22Rv1 (cell line): ENCODE data around the gene SMAD6.

Experiments
- ZFX ChIP-seq: fragments of 450-650 bp; IDR thresholded peaks from 2 replicates; pipeline ENCODE4 v1.6.1; 2017; ENCODE audit warnings: antibody characterized with exemption, borderline replicate concordance
- TF ChIP-seq, protein P1 (sequence below): fragments of 450-650 bp; IDR thresholded peaks from 2 replicates; pipeline ENCODE4 v1.5.1; 2017; ENCODE audit warnings: mild to moderate bottlenecking

DNA sequence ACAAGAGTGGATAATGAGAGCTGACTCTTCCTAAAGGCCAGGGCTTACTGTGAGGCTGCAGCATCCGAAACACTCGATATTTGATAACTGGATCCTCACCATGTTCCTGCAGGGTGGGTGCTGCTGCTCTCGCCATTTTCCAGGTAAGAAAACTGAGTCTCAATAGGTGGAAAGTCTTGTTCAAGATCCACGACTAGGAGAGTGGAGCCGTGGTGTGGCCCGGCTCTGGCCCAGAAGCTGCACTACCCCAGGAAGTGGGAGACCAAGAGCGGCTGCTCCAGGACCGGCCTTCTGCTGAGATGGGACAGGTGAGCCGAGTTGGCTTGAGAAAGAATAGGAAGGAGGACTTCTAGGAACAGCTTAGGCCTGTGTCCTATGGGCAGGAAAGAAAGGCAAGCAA, 121.6 kb downstream of the SMAD6 start:
- TF ChIP-seq, protein P1, sequence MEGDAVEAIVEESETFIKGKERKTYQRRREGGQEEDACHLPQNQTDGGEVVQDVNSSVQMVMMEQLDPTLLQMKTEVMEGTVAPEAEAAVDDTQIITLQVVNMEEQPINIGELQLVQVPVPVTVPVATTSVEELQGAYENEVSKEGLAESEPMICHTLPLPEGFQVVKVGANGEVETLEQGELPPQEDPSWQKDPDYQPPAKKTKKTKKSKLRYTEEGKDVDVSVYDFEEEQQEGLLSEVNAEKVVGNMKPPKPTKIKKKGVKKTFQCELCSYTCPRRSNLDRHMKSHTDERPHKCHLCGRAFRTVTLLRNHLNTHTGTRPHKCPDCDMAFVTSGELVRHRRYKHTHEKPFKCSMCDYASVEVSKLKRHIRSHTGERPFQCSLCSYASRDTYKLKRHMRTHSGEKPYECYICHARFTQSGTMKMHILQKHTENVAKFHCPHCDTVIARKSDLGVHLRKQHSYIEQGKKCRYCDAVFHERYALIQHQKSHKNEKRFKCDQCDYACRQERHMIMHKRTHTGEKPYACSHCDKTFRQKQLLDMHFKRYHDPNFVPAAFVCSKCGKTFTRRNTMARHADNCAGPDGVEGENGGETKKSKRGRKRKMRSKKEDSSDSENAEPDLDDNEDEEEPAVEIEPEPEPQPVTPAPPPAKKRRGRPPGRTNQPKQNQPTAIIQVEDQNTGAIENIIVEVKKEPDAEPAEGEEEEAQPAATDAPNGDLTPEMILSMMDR: no peak
- no peak for TF ChIP-seq ZFX
